ENCODE measurements around the gene AMBRA1.

AMBRA1 gene

DNA sequence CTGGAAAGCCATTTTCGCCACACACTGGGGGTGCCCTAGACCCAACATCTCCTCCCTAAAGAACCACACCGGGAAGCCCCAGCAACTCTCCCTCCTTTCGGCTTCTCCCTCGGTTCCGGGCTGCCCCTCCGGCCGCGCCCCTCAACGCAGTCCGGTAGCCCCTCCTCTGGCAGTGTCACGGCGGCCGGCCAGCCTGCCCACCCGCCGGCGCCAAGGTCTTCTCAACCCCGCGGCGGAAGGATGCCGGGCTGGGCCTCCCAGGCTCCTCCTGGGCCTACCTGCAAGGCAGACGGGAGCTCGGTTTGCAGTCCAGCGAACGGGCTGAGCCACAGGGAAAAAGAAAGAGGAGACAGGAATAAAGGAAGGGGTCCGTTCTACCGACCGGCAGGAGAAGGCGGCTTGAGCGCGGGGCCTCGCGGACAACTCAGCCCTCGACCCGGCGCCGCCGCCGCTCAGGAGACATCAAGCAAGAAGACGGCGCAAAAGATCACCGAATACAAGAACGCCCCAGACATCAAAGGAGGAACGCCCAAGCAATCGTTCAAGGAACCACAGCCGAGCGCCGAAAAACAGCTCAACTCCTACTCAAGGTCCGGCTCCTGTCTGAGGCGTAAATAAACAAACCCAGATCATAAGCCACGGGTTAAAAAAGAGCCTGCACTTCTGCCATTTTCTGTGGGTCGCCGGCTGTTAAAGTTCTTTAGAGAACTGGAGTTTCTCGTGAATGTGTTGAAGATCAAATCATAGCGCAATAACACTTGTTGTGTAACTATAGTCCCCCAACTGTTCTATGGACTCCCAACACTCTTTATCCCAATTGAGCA lies at the start of gene AMBRA1:
TSS of gene AMBRA1 (minus strand) at position 474 of the 824 bp plus-strand sequence. CDS start 45,643 bp downstream, outside the sequence.
- peak; percentile 48 to 76 (median 57) for DNase-seq

GRCh38 chr11:46643531-46643930 lies 49.7 kb upstream of the AMBRA1 start:
- no peak for DNase-seq

- DNase-seq, result no peak
These were observed 49.0 kb upstream of the AMBRA1 start for GRCh38 chr11:46642627-46643335.

- DNase-seq, result no peak
These were observed 47.8 kb upstream of the AMBRA1 start for GRCh38 chr11:46641639-46642038.

DNA sequence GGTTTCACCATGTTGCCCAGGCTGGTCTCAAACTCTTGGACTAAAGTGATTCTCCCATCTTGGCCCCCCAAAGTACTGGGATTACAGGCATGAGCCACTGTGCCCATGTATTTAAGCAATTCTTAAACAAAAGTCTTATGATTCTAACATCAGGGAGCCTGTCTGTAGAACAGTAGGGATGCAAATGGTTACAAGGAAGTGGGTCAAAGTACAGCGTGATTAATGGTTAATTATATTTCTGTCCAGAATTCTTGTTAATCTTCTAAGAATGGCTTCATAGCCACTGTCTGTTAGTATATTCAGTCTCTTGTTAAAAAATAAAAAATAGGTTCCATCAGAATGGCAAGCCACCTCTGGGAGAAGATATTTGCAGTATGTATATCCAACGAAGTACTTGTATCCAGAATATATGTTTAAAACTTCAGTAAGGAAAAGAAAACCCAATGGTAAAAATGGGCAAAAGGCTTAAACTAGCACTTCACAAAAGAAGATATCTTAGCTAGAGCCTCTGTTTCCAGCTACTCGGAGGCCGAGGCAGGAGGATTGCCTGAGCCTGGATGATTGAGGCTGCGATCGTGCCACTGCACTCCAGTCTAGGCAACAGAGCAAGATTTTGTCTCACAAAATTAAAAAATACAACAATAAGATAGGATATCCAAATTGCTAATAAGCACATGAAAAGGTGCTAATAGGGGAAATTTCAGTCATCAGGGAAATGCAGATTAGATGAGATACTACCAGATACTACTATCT lies 46.4 kb upstream of the AMBRA1 start:
- DNase-seq, result no peak

- DNase-seq, result no peak
These were observed 45.5 kb upstream of the AMBRA1 start for GRCh38 chr11:46639197-46639839.

- DNase-seq, result no peak
These were observed 43.7 kb upstream of the AMBRA1 start for GRCh38 chr11:46637546-46637945.

- no peak for DNase-seq
These were observed 41.8 kb upstream of the AMBRA1 start for GRCh38 chr11:46635557-46636139.

- DNase-seq, result no peak
These were observed 39.7 kb upstream of the AMBRA1 start for GRCh38 chr11:46633291-46634217.

GRCh38 chr11:46632502-46632901 lies 38.7 kb upstream of the AMBRA1 start:
- DNase-seq, result no peak

DNA sequence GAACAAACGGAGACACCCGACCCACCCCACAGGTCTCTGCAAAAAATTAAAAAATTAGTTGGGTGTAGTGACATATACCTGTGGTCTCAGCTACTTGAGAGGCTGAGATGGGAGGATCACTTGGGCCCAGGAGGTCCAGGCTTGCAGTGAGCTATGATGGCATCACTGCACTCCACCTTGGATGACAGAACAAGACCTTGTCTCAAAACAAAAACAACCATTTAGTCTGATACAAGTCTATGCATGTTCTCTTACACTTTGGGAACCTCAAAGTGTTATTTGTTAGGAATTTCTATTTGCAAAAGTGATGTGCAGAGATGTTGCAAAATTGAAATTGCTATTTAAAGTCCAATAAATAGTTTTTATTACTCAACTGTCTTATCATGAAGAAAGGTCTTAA lies 37.9 kb upstream of the AMBRA1 start:
- no peak for DNase-seq

GRCh38 chr11:46630237-46630636 lies 36.4 kb upstream of the AMBRA1 start:
- DNase-seq, result no peak

DNA sequence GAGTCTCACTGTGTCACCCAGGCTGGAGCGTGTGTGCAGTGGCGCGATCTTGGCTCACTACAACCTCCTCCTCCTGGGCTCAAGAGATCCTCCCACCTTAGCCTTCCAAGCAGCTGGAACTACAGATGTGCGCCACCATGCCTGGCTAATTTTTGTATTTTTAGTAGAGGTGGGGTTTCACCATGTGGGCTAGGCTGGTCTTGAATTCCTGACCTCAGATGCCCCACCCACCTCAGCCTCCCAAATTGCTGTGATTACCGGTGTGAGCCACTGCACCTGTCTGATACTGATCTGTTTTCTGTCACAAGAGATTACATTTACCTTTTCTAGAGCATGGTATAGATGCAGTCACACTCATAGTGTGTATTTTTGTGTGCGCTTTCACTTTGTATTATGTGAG lies 35.1 kb upstream of the AMBRA1 start:
- DNase-seq, result no peak

DNA sequence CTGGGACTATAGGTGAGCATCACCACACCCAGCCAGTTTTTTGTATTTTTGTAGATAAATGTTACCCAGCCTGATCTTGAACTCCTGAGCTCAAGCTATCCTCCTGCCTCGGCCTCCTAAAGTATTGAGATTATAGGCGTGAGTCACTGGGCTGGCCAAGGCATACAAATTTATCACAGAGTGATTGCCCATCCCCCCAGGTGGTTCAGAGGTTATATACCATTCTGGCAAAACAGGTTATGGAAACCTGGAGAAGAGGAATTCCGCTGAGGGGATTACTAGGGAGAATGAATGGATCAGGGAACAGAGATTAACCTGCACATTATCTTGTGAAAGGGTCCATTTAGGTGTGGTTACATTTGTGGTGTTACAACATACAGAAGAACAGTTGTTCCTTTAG lies 31.6 kb upstream of the AMBRA1 start:
- no peak for DNase-seq

DNA sequence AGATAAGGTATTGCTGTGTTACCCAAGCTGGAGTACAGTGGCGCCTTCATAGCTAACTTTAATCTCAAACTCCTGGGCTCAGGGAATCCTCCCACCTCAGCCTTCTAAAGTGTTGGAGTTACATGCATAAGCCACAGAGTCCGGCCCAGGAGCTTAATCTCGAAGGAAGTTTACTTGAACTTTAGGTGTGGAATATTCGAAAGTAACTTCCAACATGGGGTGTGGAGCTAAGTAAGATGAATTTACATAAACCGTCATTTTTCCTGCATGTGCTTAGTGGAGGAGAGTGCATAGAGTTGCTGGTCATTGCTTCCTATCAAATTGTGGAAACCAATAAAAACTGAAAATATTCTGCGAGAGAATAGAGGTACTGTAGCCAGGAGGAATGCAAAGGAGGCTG lies 25.0 kb upstream of the AMBRA1 start:
- no peak for DNase-seq

DNA sequence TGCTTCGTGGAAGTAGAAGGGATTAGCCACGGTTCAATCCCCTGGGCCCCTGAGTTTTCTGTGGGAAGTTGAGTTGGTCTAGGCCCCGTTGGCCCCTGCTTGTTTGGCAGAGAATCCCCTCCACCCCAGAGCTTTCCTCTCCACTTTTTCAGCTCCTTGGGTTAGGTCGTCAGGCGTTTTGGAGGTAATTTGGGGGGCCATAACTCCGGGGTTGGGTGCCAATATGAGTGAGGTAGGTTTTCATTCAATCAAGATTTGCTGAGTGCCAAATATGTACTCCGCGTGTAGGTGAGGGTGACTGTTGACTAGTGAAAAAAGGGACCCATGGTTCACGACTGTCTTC lies 24.1 kb upstream of the AMBRA1 start:
- DNase-seq, result no peak

GRCh38 chr11:46617134-46617971 lies 23.5 kb upstream of the AMBRA1 start, which contains the start of the genes ATG13 and HARBI1:
Gene ATG13 (plus strand): TSS chr11:46617553. CDS start chr11:46644292, 26,739 bp downstream.
Gene HARBI1 (minus strand): TSS chr11:46617227. CDS start chr11:46616237, 990 bp downstream.
- peak; percentile 83 to 87 (median 86) for DNase-seq

- no peak for DNase-seq
These were observed 22.8 kb upstream of the AMBRA1 start for GRCh38 chr11:46616551-46617133.

DNA sequence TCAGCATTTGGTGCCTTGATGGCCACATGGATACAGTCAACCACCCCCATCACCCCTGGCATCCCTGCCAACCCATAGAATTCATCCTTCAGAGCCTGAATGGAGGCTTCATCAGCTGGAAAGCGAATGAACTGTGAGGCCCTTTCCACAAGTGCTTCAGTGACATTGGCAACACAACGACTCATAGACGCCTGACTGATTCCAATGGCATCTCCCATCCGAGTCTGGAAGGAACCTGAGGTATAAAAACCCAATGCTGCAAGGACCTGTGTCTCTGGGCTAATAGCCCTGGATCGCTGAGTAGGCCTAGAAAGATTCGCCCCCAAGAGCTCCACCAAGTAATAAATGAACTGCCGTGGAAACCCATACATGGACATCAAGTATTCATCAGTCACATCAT lies 21.9 kb upstream of the AMBRA1 start:
- DNase-seq, result no peak

DNA sequence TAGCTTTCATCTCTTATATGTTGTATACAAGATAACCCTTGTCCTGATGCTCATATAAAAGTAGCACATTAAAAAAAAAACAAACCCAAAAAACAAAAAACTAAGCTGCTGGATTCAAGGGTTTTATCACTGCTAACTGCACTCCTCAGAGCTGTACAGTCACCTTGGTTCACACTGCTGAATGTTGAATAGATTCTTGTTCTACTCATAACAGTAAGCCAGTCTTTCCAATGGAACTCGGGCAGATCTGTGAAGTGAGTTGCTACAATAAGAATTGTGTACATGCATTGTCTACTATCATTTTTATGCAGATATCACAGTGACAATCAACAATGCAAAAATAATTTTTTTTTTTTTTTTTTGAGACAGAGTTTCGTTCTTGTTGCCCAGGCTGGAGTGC lies 18.5 kb upstream of the AMBRA1 start:
- DNase-seq, result no peak

Data from activated CD4-positive, CD25-positive, alpha-beta regulatory T cell (primary cell).